Heart right ventricle (tissue), 16 donors: ENCODE results near the gene COPZ1. TPM values are rescaled to one million over a fixed set of nuclear protein-coding genes. Genes with fewer than 3 reads are reported as not detected.

Source experiments
- ATAC-seq, 8 donors: fragments of 200-7000 bp; cut with Tn5 transposase; one replicate each; pipeline ENCODE4 v1.9.1; 2020; ENCODE audit warnings: mild to moderate bottlenecking in 8 of 8, moderate library complexity in 8 of 8, moderate number of reproducible peaks in 1 of 8
- DNase-seq, 2 donors: peaks; one replicate each; pipeline ENCODE4 v3.0.0-alpha.2; 2020
- H3K27ac ChIP-seq, 10 donors: fragments of 200-600 bp; sonication (generic) in 2 of 10; one replicate each; pipeline versions ENCODE4 v1.5.0 to v1.8.0; 2020 to 2022; ENCODE audit warnings: mild to moderate bottlenecking in 3 of 10
- H3K27me3 ChIP-seq, 7 donors: fragments of 200-600 bp; one replicate each; pipeline ENCODE4 v1.8.0; 2021 to 2022; ENCODE audit warnings: mild to moderate bottlenecking in 2 of 7
- H3K36me3 ChIP-seq, 9 donors: fragments of 200-600 bp; sonication (generic) in 1 of 9; one replicate each; pipeline versions ENCODE4 v1.5.0 to v1.8.0; 2020 to 2022; ENCODE audit warnings: mild to moderate bottlenecking in 2 of 9
- H3K4me1 ChIP-seq, 9 donors: fragments of 200-600 bp; sonication (generic) in 1 of 9; one replicate each; pipeline versions ENCODE4 v1.5.0 to v1.8.0; 2020 to 2022; ENCODE audit warnings: mild to moderate bottlenecking in 4 of 9
- H3K4me3 ChIP-seq, 10 donors: fragments of 200-600 bp; sonication (generic) in 2 of 10; one replicate each; pipeline versions ENCODE4 v1.5.0 to v1.8.0; 2020 to 2022; ENCODE audit warnings: mild to moderate bottlenecking in 7 of 10, moderate library complexity in 2 of 10
- H3K9me3 ChIP-seq, 11 donors: fragments of 200-600 bp in 10 of 11; sonication (generic) in 2 of 11; one replicate each; pipeline versions ENCODE4 v1.5.0 to v1.8.0; 2013 to 2022; ENCODE audit warnings: mild to moderate bottlenecking in 2 of 11, control low read depth in 1 of 11, moderate library complexity in 1 of 11
- WGBS, 2 donors: extraction: QIAGEN DNeasy Blood & Tissue Kit; methylation state at CpG; one replicate each; pipeline ENCODE4 v1.1.7; 2013; ENCODE audit warnings: inconsistent platforms in 1 of 2; 5-methylcytosine and 5-hydroxymethylcytosine counted together
- intact Hi-C, 10 donors: fragments of 100-400 bp; cut with DNase I; formaldehyde crosslinking; loops; one replicate each; pipeline versions ENCODE4 v1.11.1 to v1.14.2; 2022
- polyA plus RNA-seq, 2 donors: library from polyadenylated mRNA; stranded (reverse); fragments of 200-250 nt; gene quantifications; one replicate each; pipeline ENCODE4 v1.2.3, GENCODE V29; 2013
- total RNA-seq, 10 donors: library from RNA; stranded (reverse); fragmentation: NEBNext Ultra II Directional in 3 of 10; extraction: Animal tissue kit (Norgen Biotek cat#: 25700) in 3 of 10; gene quantifications; one replicate each; pipeline versions ENCODE4 v1.2.1 to v1.2.4, GENCODE V29; 2021 to 2023
- TF ChIP-seq, protein P1 (sequence below), 9 donors: fragments of 200-600 bp; sonication (generic) in 2 of 9; IDR thresholded peaks; one replicate each; pipeline versions ENCODE4 v1.5.0 to v1.8.0; 2021 to 2022; ENCODE audit warnings: antibody characterized with exemption in 9 of 9, mild to moderate bottlenecking in 5 of 9, moderate library complexity in 1 of 9
- donor health status: Arrhythmogenic right ventricular cardiomyopathy.
- donor health status: ischemic (EF 13 %, LVEDD 7.1; RV severe dilation, severe dysfunction).
- donor health status: healthy with polysubstance abuse.
- donor health status: DM: no; HTN: yes; CAD: no.
- donor health status: DM: no; HTN: no; CAD: no.
- donor health status: ischemic (EF 25% LVEDD 6.9; RV normal size, moderate dysfunction).
- donor health status: ischemic (EF 25% LVEDD 5.7; RV mildly dilated, moderate dysfunction).
- donor health status: healthy.
- donor health status: DM: yes; HTN: yes; CAD: no.
- donor health status: Ischemic cardiomyopathy.
- donor health status: ischemic (EF 35%, LVEDD 5.7; RV mildly dilated, moderate dysfunction).
- donor health status: nonischemic (EF 11% LVEDD 7.7; RV severe dilation, severe dysfunction).
- donor health status: DM: yes; HTN: yes; CAD: no.
- donor health status: PGD.
- donor health status: ischemic (EF 29% LVEDD 5.4; RV normal size, mild dysfunction).
- donor health status: nonischemic (EF 23%, LVEDD 6.1; RV moderate dilation, normal function).

COPZ1 gene
- total and polyA plus RNA-seq, 12 donors: 64.0 to 152 (median 131) TPM

DNA sequence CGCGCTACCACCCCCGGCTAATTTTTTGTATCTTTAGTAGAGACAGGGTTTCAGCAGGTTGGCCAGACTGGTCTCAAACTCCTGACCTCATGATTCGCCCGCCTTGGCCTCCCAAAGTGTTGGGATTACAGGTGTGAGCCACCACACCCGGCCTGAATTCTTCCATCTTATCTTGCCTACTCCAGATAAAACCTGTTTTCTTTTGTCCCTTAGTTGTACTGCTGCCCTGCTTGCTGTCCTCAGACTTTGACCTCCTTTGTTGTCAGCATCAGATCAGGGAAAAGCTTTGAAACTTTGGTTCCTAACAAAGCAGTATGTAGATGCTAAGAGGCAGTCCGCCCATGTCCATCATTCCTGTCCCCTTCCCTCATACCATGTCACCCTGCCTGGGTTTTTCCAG is 15.9 kb downstream of the COPZ1 start:
- WGBS, 2 donors: 89 to 91% methylated on average over 7 of the region's 7 CpGs
- peaks cover 0 to 70% (median 46%) of the 10 kb centered on the region in 9 donors for H3K36me3 ChIP-seq
- no peak overlapping the region for H3K27ac ChIP-seq
- H3K4me1 ChIP-seq: peaks cover 16 to 45% (median 30%) of the 10 kb centered on the region in 9 donors
- no peak for ATAC-seq
- intact Hi-C loops: no loop called here
- no peaks in the 10 kb centered on the region for H3K27me3 ChIP-seq
- TF ChIP-seq, protein P1, sequence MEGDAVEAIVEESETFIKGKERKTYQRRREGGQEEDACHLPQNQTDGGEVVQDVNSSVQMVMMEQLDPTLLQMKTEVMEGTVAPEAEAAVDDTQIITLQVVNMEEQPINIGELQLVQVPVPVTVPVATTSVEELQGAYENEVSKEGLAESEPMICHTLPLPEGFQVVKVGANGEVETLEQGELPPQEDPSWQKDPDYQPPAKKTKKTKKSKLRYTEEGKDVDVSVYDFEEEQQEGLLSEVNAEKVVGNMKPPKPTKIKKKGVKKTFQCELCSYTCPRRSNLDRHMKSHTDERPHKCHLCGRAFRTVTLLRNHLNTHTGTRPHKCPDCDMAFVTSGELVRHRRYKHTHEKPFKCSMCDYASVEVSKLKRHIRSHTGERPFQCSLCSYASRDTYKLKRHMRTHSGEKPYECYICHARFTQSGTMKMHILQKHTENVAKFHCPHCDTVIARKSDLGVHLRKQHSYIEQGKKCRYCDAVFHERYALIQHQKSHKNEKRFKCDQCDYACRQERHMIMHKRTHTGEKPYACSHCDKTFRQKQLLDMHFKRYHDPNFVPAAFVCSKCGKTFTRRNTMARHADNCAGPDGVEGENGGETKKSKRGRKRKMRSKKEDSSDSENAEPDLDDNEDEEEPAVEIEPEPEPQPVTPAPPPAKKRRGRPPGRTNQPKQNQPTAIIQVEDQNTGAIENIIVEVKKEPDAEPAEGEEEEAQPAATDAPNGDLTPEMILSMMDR (IDR thresholded peaks at IDR 0.05): no peak
- DNase-seq: no peak
- no peaks in the 10 kb centered on the region for H3K9me3 ChIP-seq
- no peak overlapping the region for H3K4me3 ChIP-seq

- no peak overlapping the region for H3K27ac ChIP-seq
- ATAC-seq: no peak
- no peak for DNase-seq
- peaks cover 0 to 78% (median 54%) of the 10 kb centered on the region in 9 donors for H3K36me3 ChIP-seq
- 74 to 86% methylated on average over 9 of the region's 9 CpGs for WGBS, 2 donors
- intact Hi-C loops: no loop called here
- no peaks in the 10 kb centered on the region for H3K9me3 ChIP-seq
- H3K4me1 ChIP-seq: peaks cover 16 to 37% (median 27%) of the 10 kb centered on the region in 9 donors
- no peaks in the 10 kb centered on the region for H3K27me3 ChIP-seq
- TF ChIP-seq, protein P1 (IDR thresholded peaks at IDR 0.05): no peak
- H3K4me3 ChIP-seq: no peak overlapping the region
These were observed 16.7 kb downstream of the COPZ1 start for GRCh38 chr12:54341378-54342300.

GRCh38 chr12:54349036-54349435 is 24.1 kb downstream of the COPZ1 start:
- intact Hi-C loops: no loop called here
- Histone ChIP-seq H3K4me3 (no peak overlapping the region), H3K27ac (no peak overlapping the region), H3K27me3 (no peaks in the 10 kb centered on the region), H3K9me3 (no peaks in the 10 kb centered on the region), H3K36me3 (peaks cover 0 to 83% (median 67%) of the 10 kb centered on the region in 9 donors), H3K4me1 (peaks cover 0 to 38% (median 17%) of the 10 kb centered on the region in 9 donors)
- ATAC-seq (no peak), DNase-seq (no peak)
- TF ChIP-seq, protein P1 (IDR thresholded peaks at IDR 0.05): no peak
- WGBS, 2 donors: 87 to 88% methylated on average over 4 of the region's 4 CpGs

- no peak for DNase-seq
- no peak for ATAC-seq
- Histone ChIP-seq H3K27ac (no peak overlapping the region), H3K4me3 (no peak overlapping the region), H3K9me3 (no peaks in the 10 kb centered on the region), H3K27me3 (no peaks in the 10 kb centered on the region), H3K4me1 (peaks cover 0 to 38% (median 17%) of the 10 kb centered on the region in 9 donors), H3K36me3 (peaks cover 0 to 76% (median 60%) of the 10 kb centered on the region in 9 donors)
- intact Hi-C loops: loop anchor here in 1 of 10 donors (10.0 kb wide), 1 partner anchor 335 kb away; no protein-coding TSS in a partner anchor
- TF ChIP-seq, protein P1 (IDR thresholded peaks at IDR 0.05): no peak
These were observed 24.7 kb downstream of the COPZ1 start for GRCh38 chr12:54349679-54350078.
